NCI-H1105 treated with DMSO at 0.1 percent for 48 hours (cell line): ENCODE measurements around the gene GOT2.
"Not testable (repeated sequence)": the region's sequence is repeated elsewhere in the genome, so short reads cannot be mapped to it uniquely, and the experiment has no call there.

Source experiments
- DNase-seq: peaks from one replicate; lab custom pipeline; 2025; lab: John Stamatoyannopoulos, UW

The GOT2 gene

DNA sequence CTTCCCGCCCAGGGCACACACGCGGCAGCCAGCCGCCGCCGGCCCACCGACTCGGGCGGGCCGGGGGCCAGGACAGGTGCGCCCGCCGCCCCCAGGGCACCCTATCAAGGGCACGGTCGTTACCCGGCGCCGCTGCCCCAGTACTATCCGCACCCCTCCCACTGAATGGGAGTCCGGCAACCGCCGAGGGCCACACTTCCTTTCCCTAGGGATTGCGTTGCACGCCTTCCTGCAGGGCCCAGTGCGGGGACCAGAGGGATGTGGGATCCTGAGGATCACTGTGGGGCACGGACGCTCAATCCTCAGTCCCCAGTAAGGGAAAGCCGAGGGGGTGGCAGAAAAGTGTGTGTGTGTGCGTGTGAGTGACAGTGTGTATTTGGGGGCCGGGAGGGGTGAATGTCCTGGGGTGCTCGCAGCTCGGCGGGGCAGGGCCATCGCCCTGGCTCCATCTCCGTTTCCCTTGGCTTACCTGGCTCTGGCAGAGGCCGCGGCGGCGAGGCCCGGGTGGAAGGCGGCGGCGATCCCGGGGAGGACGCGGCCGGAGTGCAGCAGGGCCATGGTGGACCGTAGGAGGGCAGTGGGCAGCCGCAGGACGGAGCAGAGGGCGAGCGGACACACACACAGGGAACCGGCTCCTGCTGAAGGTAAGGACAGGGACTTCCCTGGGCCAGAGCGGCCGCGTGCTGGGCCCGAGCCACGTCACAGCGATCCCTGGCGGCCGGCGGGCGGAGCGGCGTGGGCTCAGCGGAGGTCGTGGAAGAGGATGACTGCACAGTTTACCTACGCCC is at the start of gene GOT2:
GOT2 (minus strand) TSS at position 646 of the 788 bp plus-strand sequence; CDS start at position 558, 88 bp downstream.
- DNase-seq = peak; percentile 52

DNA sequence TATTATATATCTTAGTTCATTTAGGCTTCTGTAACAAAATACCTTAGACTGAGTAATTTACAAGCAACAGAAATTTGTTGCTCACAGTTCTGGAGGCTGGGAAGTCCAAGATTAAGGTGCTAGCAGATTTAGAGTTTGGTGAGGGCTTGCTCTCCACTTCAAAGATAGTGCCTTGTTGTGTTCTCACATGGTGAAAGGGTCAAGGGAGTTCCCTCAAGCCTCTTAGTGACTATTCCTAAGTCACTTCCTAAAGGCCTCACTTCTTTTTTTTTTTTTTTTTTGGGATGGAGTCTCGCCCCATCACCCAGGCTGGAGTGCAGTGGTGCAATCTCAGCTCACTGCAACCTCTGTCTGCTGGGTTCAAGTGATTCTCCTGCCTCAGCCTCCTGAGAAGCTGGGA is 45.2 kb upstream of the GOT2 start:
- not testable (repeated sequence) for DNase-seq

DNA sequence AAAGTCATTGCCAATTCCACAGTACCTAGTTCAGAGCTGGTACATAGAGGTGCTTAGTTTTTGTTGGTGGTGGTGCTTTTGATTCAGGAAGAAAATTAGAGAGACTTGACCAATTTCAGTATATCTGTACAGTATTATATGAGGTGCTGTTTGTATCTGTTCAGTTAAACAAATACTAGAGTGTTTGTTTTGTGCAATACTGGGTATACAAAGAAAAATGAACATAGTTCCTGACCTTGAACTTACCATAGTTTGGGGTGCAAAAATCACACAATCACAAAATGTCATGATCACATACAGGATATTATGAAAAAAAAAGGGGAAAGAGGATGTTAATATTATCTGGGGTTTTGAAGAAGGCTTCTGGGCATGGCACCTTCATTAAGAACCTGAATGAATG is 39.8 kb upstream of the GOT2 start:
- DNase-seq = no peak

DNA sequence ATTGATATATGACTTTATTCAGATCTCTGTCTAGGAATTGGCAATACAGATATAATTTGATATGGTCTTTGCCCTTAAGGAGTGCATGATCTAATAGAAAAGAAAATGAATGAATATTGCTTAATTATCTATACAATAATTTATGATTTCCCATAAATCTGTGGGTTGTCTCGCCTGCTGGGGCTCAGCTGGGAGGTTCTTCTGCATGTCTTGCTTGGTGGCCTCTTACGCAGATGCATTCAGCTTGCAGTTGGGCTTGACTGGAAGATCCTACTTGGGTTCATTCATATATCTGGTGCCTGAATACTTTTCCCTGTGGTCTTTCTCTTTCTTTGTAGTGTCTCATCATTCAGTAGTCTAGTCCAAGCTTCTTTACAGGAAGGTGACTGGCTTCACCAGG is 34.0 kb upstream of the GOT2 start:
- DNase-seq = no peak

DNA sequence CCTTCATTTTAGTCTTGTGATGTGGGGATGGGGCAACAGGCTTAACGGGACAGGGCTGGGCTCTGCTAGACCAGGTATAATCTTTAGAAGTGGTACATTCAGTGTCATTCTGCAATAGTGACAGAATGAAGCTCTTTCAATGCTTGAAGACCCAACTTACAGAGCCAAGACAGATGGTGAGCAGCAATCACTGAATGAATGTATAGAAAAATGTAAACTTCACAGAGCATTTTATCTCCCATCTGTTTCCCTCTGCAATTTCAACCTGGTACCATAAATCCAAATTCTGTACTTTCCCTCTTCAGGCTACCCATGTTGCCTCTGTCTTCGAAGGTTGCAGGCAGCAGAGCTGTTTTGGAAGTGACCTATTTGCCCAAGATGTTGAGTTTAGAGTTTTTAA is 33.5 kb upstream of the GOT2 start:
- no peak for DNase-seq

DNA sequence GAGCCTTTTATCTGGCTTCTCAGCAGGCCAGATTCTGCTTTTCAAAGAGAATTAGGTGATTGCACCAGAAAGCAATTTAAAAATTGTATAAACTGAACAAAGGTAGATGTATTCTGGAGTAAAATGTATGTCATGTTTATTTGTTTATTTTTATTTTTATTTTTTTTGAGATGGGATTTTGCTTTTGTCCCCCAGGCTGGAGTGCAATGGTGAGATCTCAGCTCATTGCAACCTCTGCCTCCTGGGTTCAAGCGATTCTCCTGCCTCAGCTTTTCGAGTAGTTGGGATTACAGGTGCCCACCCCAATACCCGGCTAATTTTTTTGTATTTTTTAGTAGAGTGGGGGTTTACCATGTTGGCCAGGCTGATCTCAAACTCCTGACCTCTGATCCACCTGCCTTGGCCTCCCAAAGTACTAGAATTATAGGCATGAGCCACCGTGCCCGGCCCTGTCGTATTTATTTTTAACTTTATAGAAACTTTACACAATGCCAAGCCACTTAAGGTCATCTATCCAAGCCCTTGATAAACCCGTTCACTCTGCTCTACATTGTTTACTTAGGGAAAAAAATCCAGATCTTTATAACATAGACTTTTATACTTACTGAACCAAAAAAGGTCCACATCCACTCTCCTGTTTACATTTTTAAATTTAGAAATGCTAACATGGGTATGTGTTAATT is 22.7 kb upstream of the GOT2 start:
- no peak for DNase-seq

DNA sequence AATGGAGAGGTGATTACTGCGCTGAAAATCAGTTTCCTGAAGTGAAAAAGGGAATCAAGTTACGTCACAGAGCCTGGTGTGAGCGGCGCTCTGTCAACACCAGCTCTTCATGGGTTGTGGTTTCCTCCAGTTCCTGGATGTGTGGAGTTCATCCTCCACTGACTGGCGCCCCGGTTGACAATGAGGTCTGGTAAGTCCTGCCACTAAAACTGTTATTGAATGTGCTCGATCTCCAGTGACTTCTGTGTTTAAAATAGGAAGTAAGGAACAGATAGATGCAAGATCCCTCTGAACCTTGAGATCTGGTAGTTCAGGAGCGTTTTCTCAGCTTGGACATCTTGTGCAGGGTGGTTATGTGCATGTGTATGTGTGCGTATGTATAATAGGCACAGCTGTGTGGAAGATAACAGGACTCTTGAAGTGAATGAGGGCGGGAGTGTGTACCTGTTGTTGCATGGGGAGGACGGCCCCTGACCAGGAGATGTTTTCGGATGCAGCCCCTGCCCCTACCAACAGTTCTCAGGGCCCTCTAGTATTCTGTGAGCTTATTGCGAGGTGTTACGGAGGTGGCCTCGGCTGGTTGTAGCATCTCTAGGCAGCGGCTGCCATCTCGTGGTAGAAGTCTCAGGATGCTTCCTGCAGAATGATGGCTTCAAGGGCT is 22.0 kb upstream of the GOT2 start:
- DNase-seq = no peak

DNA sequence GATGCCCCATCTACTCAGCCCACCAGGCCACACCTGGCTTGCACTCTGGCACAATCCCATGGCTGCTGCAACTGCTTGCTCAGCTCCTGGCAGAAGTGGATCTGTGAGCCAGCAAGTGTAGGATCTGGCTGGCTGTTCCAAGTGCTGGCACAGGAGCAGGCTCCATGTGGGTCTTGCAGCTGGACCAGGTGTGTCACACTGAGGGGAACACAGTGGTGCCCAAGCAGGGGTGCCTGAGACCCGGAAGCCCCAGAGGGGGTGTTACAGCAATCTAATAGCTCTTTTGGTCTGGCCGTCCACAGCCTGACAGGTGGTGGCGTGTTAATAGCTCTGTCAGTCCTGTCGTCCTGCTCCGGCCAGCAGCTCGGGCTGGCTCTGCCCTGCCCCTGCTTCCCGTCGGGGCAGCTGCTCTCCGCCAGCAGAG is 19.6 kb upstream of the GOT2 start:
- DNase-seq = no peak

DNA sequence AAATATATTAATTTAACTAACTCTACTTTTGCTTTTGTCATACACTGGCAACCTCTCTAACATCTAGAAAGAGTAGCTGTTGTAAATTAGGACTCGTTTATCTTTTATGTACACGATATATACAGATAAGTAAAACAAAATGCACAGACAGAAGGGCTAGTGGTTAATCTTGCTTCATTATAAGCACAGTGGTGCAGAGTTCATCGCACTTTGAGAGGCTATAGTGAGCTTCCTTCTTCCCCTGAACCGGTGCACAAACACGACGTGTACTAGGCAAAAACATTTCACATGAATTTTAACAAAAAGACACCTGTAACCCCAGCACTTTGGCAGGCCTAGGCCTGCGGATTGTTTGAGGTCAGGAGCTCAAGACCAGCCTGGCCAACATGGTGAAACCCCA is 10.4 kb upstream of the GOT2 start:
- no peak for DNase-seq

DNA sequence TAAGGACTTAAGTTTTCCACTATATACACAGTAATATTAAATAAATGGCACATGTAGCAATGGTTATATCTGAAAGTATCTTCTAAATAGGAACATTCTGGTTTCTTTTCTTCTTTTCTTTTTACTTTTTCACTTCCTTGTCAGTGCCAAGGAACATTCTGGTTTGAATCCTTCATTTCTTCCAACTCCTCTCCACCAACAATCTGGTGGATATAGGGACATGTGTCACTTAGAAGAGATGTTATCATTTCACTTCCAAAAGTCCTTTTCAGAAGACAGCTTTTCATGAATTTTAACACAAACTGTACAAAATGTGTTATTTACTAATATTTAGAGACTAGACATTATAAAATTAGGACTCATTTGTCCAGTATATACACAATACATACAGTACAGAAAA is 7.9 kb upstream of the GOT2 start:
- DNase-seq = no peak

DNA sequence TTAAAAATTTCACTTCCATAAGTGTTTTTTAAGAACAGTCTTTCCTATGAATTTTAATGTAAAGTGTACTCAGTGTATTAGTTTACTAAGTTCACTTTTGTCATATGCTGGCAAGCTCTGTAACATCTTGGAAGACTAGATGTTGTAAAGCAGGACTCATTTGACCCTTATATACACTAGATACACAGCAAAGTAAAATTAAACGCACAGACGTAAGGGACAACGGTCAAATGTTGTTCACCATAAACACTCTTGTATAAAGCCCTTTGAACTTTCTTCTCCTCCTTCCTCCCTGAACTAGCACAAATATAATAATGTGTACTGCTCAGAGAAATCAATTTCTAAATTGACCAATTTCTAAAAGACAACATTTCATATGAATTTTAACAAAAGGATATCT is 7.0 kb upstream of the GOT2 start:
- DNase-seq = no peak

DNA sequence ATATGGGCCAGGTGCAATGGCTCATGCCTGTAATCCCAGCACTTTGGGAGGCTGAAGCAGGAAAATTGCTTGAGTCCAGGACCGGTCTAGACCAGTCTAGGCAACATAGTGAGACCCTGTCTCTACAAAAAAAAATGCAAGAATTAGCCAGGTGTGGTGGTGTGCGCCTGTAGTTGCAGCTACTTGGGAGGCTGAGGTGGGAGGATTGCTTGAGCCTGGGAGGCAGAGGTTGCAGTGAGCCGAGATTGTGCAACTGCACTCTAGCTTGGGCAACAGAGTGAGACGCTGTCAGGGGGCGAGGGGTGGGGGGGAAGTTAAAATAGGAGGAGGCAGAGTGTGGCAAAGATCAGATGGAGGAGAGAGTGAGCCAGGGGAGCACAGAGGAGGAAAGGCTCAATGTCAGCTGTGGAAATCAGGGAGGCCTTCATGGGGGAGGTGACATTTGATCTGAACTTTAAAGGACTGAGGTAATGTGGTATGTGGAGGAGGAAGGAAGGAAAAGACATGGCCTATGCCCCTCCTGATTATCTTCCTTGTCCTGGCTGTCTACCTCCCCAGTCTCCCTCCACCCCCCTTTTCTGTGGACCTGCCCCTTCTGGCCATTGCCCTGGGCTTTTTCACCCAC is 4.7 kb upstream of the GOT2 start:
- DNase-seq = no peak

DNA sequence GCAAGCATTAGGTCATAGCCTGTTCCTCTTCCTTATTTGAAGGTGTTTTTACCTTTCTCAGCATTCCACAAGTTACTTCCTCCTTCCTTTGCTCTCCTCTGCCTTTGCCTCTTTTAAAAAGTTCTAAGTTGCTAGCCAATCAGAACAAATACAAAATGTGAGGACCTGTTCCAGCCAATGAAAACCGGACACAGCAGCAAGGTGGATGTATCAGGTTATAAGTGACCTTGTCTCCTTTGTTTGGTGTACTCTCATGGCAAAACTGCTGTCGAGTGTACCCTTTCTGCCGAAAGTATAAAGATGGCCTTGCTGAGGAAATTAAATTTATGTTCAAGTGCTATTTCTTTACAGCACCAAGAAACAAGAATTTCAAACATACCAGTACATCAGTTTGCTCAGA is 2.2 kb upstream of the GOT2 start:
- not testable (repeated sequence) for DNase-seq

DNA sequence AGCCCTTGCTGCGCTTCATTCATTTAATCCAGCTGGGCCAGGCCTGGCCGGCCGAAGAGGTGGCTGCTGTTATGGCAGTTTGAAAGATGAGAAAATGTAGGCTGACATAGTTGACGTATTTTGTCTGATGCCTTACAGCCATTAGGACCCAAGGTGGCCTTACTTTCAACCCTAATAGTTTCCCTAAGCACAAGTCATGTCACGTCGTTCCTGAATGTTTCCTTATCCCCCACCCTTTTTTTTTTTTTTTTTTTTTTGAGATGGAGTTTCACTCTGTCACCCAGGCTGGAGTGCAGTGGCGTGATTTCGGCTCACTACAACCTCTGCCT is 307 bp upstream of the GOT2 start:
- no peak for DNase-seq

DNA sequence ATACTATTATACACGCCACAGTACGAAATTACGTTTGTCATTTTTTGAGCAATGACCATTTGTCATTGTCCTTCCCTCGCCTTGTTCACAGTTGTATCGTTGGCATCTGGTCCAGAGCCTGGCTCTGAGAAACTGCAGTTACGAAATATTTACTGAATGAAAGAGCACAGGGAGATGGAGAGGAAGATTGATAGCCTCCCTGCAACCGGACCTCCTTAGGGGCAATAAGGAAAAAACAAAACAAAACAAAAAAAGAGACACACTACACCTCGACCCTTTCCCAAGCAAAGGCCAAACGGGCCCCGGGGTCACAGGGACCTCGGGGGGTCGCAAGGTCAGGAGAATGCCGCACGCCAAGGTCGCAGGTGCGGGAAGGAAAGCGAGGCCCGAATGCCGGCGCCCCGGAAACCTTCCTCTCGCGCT is 857 bp downstream of the GOT2 start:
- no peak for DNase-seq

DNA sequence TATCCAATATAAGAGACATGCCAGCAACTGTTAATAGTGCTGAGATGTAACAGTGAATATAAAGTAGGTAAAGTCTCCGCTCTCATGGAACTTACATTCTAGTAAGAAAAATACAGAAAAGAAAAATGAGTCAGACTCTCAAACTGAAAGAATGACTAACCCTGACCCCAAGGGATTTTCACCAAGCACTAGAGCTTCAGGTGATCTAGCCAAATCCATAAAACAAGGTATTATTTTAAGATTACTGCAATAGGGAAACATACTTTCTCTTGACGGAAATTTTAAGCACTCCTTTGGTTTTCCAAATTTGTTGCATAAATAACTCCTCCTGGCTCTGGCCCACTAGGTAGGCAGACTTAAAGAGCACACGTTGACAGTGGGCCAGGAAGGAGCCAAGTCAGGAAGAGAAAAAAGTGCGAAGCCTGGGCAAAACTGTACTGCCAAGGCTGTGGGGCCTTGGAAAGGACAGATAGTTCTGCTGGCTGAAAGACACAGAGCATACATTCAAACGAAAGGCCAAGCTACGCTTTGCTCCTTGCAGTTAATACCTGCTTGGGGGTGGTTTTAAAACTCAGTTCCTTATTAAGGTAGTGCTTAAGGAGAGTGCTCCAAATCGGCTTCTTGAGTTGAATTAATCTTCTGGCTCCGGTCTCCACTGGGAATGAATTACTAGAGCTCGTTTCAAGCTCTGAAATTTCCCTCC is 1.4 kb downstream of the GOT2 start:
- DNase-seq = no peak

DNA sequence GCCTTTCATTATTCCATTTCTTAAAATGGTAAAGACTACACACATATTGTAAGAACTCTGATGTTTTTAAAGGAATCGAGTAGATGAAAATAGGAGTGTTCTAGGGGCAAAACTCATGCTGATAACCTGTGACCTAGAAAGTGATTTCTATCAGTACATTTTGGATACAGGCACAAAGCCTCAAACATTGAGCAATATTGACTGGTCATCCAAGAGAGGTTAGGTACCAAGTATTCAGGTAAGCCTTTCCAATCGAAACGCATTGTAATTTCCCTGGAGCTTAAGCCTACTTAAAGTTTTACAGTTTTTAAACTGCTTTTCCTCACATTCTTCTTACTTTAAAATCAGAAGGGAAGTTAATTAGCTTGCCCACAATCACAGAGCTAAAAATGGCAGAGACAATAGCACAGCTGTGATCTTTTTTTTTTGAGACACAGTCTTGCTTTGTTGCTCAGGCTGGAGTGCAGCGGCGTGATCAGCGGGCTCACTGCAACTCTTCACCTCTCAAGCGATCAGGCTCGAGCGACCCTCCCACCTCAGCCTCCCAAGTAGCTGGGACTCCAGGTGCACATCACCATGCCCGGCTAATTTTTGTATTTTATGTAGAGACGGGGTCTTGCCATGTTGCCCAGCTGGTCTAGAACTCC is 3.3 kb downstream of the GOT2 start:
- DNase-seq = no peak

DNA sequence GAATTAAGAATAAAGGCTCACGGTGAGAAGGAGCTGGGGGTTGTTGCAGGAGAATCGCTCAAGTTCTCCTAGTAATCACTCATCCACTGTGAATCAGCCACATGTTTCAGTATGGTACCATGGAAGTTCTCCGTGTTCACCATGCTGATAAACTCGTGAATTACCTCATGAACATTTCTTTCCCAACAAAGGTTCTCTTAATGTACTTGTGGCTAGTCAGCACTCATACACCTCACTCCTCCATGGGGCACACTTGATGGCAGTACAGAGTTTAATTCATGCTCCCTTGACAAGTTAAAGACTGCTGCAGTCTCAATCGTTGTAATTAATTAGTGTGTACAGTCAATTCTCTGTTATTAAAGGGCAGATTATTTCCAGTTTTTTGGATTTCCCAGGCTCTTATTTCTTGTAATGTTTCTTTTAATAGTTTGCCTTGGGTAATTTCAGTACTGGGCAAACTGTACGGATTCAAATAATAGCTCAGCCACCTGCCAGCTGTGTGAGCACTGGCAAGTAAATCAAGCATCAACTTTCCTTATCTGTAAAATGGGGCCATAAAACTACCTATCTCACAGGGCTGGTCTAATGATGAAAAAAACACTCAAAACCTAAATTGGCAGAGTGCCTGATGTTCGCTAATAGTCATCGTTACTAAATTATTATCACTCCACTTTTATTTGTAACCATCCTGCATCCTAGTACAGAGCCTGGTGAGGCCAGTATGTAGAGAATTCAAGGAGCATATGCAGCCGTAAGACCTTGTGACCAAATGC is 6.1 kb downstream of the GOT2 start:
- DNase-seq = no peak

DNA sequence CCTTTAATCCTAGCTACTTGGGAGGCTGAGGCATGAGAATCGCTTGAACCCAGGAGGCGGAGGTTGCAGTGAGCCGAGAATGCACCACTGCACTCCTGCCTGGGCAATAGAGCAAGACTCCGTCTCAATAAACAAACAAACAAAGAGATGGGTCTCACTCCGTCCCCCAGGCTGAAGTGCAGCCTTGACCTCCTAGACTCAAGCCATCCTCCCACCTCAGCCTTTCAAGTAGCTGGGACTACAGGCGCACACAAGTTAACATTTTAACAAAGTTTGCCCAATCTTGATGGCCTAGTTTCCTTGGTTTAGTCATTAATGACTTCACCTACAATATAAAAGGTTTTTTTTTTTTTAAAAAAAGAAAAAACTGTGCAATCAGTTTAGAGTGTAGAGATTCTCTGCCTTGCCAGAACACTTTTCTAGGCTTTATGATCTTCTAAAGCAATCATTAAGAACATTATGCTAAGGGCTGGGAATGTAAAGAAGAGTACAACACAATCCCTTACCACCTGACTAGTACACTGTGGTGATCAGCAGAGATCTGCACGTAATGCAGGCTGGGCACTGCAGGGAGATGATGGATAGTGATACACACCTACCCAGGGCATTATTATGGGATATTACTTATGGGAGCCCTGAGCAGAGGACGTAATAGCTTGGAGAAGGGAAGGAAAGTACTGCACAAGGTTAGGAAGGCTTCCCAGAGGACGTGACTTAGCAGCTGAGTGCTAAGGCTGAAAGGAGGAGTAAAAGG is 6.9 kb downstream of the GOT2 start:
- DNase-seq = no peak

DNA sequence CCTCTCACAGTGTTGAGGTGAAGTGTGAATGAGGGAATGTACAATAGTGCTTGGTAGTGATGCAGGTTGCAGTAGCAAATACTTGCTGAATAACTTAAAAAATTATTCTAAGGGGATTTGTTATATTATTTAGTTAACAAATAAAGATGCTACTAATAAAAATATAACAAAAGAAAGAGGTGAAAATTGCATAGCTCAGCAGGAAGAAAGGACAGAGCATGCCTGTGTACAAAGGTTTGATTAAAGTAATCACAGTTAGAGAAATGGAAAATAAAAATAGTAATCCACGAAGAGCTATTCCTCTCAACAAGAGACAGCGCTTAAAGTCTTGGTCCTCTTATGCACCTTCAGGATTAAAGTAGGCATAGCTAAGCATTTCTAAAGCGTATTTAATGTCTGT is 11.0 kb downstream of the GOT2 start:
- DNase-seq = no peak
